ENCODE measurements around the gene ZNF586.

Gene ZNF586

GRCh38 chr19:57820599-57820998 is 51.1 kb downstream of the ZNF586 start:
- TF ChIP-seq FOXP2 (optimal IDR thresholded peaks at IDR 0.05; ENCODE audit: borderline replicate concordance, extremely low read depth, extremely low read length, insufficient read depth) (no peak), REST (IDR thresholded peaks at IDR 0.05; ENCODE audit: insufficient read depth in 1 of 2, low read depth in 2 of 2, low read length in 2 of 2) (no peak), SIN3A (IDR thresholded peaks at IDR 0.05; ENCODE audit: borderline replicate concordance, insufficient read depth, low read length) (no peak), POLR2AphosphoS5 (IDR thresholded peaks at IDR 0.05; ENCODE audit: low read depth, low read length) (no peak), TAF1 (IDR thresholded peaks at IDR 0.05; ENCODE audit: borderline replicate concordance, insufficient read depth, low read length) (no peak)

- TF ChIP-seq TAF1 (IDR thresholded peaks at IDR 0.05; ENCODE audit: borderline replicate concordance, insufficient read depth, low read length): no peak
- TF ChIP-seq SIN3A (IDR thresholded peaks at IDR 0.05; ENCODE audit: borderline replicate concordance, insufficient read depth, low read length): no peak
- no peak for TF ChIP-seq POLR2AphosphoS5 (IDR thresholded peaks at IDR 0.05; ENCODE audit: low read depth, low read length)
- TF ChIP-seq FOXP2 (optimal IDR thresholded peaks at IDR 0.05; ENCODE audit: borderline replicate concordance, extremely low read depth, extremely low read length, insufficient read depth): no peak
- no peak for TF ChIP-seq REST (IDR thresholded peaks at IDR 0.05; ENCODE audit: insufficient read depth in 1 of 2, low read depth in 2 of 2, low read length in 2 of 2)
Observed at GRCh38 chr19:57825511-57825910, 56.0 kb downstream of the ZNF586 start.

GRCh38 chr19:57829316-57829715 is 59.8 kb downstream of the ZNF586 start:
- TF ChIP-seq FOXP2 (optimal IDR thresholded peaks at IDR 0.05; ENCODE audit: borderline replicate concordance, extremely low read depth, extremely low read length, insufficient read depth) (no peak), POLR2AphosphoS5 (IDR thresholded peaks at IDR 0.05; ENCODE audit: low read depth, low read length) (no peak), SIN3A (IDR thresholded peaks at IDR 0.05; ENCODE audit: borderline replicate concordance, insufficient read depth, low read length) (no peak), TAF1 (IDR thresholded peaks at IDR 0.05; ENCODE audit: borderline replicate concordance, insufficient read depth, low read length) (no peak), REST (IDR thresholded peaks at IDR 0.05; ENCODE audit: insufficient read depth in 1 of 2, low read depth in 2 of 2, low read length in 2 of 2) (no peak)

GRCh38 chr19:57830071-57830602 is 60.7 kb downstream of the ZNF586 start, which contains the start of gene ZNF587B:
Gene ZNF587B, plus strand, starts transcription at chr19:57830299. Its CDS starts 230 bp downstream, at chr19:57830529.
- TF ChIP-seq FOXP2 (optimal IDR thresholded peaks at IDR 0.05; ENCODE audit: borderline replicate concordance, extremely low read depth, extremely low read length, insufficient read depth) (no peak), TAF1 (IDR thresholded peaks at IDR 0.05; ENCODE audit: borderline replicate concordance, insufficient read depth, low read length) (no peak), SIN3A (IDR thresholded peaks at IDR 0.05; ENCODE audit: borderline replicate concordance, insufficient read depth, low read length) (no peak), POLR2AphosphoS5 (IDR thresholded peaks at IDR 0.05; ENCODE audit: low read depth, low read length) (no peak), REST (IDR thresholded peaks at IDR 0.05; ENCODE audit: insufficient read depth in 1 of 2, low read depth in 2 of 2, low read length in 2 of 2) (no peak)
